GM04504 (cell line): ENCODE data around the gene RPL29.
"Not testable (repeated sequence)": the region's sequence is repeated elsewhere in the genome, so short reads cannot be mapped to it uniquely, and the experiment has no call there.

Experiments used
- DNase-seq: peaks from one replicate; pipeline ENCODE4 v3.0.0-alpha.2; 2012; ENCODE audit warnings: low read depth

Gene RPL29

DNA sequence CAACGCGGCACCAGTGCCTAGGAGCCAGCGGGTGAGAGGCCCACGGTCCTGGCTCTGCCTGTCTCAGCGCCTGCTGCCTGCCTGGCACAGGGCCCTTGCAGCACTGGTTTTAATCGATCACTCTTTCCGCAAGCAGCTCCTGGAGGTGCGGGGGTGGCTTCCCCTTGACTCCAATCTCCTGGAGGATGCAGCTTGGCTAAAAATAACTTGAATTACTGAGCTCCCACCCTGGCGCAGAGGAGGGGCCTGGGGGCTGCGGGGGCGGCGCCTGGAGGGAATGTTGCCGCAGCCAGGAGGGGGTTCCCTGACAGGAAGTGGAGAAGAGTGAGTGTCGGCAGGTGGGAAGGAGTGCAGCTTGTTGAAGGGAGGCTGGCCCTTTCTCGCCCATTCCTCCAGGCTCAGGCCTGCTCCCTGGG lies 9.9 kb upstream of the RPL29 start:
- DNase-seq: no peak

DNA sequence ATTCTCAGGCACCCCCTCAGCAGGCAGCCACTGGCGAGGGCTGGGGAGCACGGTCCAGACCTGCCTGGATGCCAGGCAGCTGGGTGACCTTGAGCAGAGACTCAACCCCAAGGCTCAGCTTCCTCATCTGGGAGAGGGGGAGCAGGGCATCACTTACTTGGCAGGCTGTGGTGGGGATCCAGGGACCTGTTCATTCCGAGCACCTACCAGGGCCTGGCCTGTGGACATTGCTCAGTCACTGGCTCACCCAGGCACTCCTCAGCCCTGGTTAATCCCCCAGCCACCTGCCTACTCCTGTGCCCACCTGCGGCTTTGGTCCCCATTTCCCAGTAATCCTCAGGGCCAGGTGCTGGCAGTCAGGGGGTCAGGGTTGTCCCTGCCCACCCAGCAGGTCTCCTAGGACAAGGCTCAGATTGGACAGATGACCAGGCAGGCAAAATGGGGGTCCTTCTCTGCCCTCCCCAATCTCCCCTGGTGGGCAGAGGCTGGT lies 9.3 kb upstream of the RPL29 start:
- DNase-seq: no peak

DNA sequence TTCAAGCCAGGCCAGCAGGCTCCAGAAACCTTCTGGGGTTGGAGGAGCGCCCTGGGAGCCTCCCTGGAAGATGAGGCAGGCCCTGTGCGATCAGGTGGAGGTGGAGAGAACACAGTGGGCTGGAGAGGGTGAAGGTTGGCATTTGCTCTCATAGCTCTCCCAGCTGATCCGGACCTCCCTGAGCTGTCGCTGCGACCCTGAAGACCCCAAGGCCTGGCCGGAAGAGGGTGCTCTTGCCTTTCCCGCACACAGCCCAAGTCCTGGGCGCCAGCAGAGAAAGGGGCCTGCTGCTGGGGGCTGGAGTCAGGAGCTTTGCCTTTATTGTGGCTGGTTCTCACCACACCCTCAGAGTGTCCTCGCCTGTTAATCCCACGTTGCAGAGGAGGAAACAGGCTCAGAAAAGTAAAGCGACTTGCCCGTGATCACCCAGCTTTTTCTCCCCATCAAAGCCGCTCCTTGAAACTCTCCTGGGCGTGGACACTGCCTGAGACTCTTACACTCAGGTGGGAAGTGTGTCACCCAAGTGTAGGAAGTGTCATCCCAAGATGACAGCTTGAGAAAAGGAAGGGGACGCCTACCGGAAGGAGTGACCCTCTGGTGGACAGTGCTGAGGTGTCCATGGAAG lies 8.6 kb upstream of the RPL29 start:
- DNase-seq: no peak

DNA sequence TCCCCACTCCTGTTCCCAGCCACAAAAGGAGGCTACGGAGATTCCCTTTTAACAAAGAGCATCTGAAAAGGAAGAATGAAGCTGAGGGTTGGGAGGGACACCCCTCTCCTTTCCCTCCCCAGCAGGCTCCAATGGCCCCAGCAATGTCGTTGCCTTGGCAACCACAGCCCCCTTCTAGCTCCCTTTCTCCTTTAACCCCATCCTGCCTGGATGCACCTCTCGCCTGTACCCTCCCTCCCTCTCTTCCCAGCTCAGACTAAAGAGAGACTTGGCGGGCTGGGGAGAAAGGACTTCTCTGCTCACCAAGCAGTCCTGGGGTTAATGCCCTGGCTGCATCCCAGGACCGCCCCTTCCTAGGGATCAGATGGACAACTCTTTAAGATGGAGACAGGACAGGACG lies 7.1 kb upstream of the RPL29 start:
- DNase-seq: no peak

DNA sequence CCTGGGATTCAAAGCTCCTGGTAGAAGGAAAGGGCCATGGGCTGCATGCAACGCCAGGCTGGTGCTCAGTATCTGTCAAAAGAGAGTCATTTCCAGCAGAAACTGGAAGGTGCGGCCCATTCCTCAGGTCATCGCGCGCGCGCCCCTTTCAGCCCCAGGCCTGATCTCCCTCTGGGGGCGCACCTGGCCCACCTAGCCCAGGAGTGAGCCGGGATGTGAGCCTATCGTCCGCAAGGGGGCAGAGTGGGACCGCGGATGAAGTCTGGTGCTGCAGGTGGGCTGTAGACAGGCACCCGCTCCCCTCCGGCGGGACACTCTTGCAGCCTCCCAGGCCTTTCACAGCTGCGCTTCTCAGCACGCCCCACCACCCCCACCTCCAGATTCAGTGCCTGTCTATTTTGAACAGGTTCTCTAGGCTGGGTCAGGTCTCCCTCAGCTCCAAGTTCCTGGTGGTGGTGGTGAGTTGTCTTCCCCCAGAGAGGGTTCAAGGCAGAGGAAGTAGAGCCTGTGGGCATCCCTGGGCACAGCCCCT lies 5.8 kb upstream of the RPL29 start:
- DNase-seq: no peak

DNA sequence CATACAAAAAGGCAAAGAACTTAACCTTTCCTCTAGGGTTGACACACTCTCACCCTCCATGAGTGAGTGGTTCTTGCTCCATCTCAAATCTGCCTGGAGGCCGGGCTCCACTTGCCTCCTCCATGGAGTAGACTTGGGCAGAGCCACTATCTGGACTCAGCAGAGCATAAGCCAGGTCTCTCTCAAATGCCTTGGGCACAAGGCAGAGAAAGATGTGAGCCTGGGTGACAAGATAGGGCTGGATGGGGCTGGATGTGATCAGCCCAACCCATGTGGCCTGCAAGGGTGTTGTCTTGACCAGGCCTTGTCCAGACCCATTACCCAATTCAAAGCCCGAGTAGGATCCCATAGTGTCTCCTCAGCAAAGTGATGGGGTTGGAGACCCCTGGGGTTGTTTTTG lies 4.2 kb upstream of the RPL29 start:
- DNase-seq: no peak

- DNase-seq: no peak
These were observed 3.1 kb upstream of the RPL29 start for GRCh38 chr3:51998774-51999173.

- DNase-seq: no peak
These were observed 2.4 kb upstream of the RPL29 start for GRCh38 chr3:51997935-51998596.

GRCh38 chr3:51997172-51997571 lies 1.5 kb upstream of the RPL29 start:
- no peak for DNase-seq

DNA sequence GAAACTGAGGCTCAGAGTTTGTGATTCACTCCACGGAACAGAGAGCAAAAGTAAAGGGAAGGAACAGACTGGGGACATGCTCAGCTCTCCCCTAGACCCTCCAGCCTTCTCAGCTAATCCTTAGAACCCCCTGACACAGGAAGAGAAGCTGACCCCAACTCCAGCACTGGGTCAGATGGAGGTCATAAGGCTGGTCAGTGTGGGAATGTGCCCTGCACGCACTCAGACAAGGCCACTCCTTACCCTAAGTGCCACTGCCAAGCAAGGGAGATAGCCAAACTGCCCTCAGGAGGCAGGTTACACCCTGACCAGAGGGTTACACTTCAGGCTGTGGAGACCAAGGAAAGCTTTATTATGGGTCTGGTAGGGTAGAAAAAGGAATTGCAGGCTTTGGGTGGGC lies 1.2 kb downstream of the RPL29 start:
- DNase-seq: no peak

- not testable (repeated sequence) for DNase-seq
These were observed 2.0 kb downstream of the RPL29 start for GRCh38 chr3:51993657-51994056.

- DNase-seq: no peak
These were observed 3.5 kb downstream of the RPL29 start for GRCh38 chr3:51992017-51992682.

GRCh38 chr3:51990501-51990971 lies 5.2 kb downstream of the RPL29 start:
- not testable (repeated sequence) for DNase-seq

GRCh38 chr3:51988286-51989146 lies 7.2 kb downstream of the RPL29 start:
- no peak for DNase-seq

- no peak for DNase-seq
These were observed 8.1 kb downstream of the RPL29 start for GRCh38 chr3:51987568-51987967.

GRCh38 chr3:51986010-51986947 lies 9.4 kb downstream of the RPL29 start:
- DNase-seq: no peak

DNA sequence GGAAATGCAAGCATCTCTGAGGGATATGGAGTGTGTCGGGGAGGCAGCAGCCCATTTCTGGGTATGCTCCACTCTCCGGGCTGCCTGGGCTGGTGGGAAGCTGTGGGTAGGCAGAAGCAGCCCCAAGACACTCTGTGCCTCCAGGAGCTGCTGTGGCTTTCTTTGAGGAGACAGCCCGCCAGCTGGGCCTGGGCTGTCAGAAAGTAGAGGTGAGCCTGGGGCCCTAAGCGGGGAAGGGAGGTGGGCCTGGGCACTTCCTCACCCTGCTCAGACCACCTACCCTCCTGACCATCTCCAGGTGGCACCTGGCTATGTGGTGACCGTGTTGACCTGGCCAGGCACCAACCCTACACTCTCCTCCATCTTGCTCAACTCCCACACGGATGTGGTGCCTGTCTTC lies 10.6 kb downstream of the RPL29 start:
- no peak for DNase-seq

GRCh38 chr3:51984269-51984647 lies 11.4 kb downstream of the RPL29 start:
- DNase-seq: no peak

DNA sequence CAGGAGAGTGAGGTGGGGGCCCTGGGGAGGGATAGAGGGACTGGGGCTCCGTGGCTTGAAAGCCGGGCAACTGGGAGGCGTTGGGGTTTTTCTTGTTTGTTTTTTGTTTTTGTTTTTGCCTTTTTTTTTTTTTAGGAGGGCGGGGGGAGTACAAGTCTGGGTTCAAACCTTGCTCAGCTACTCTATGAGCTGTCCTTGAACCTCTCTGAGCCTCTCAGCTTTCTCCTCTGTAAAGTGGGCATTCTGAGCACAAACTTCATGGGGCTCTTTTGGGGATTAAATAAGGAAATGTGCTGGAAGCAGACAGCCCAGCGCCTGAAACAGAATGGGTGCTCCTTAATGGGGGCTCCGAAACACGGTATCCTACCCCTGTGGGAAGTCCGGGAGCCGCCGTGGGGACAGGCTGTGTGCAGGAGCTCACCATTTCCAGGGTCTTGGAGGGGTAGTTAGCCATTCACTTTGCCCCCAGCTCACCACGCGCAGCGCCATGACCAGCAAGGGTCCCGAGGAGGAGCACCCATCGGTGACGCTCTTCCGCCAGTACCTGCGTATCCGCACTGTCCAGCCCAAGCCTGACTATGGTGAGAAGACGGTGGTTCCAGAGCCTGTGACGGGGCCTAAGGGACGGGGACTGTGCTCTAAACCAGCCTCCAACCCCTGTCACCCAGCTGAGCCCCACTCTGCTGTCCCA lies 12.0 kb downstream of the RPL29 start:
- no peak for DNase-seq
